ENCODE measurements around the gene FAM221B.

GRCh38 chr9:35795695-35796094 lies 32.8 kb downstream of the FAM221B start:
- TF ChIP-seq POLR2A (IDR thresholded peaks at IDR 0.05), result no peak
- no peak for TF ChIP-seq CTCF (IDR thresholded peaks at IDR 0.05)
- TF ChIP-seq EP300 (IDR thresholded peaks at IDR 0.05), result no peak

All from stomach (tissue), 4 donors.